Measurements from ENCODE around the gene CNGB1.

GRCh38 chr16:57948027-57948426 is 22.9 kb downstream of the CNGB1 start:
- TF ChIP-seq CTCF (IDR thresholded peaks at IDR 0.05) = no peak
- TF ChIP-seq REST (IDR thresholded peaks at IDR 0.05) = no peak
